ENCODE measurements around the gene LSS. TPM values are rescaled to one million over a fixed set of nuclear protein-coding genes. Genes with fewer than 3 reads are reported as not detected.
"Not testable (repeated sequence)": the region's sequence is repeated elsewhere in the genome, so short reads cannot be mapped to it uniquely, and the experiment has no call there.

LSS gene
- total RNA-seq, 2 donors from 2014 or later = 78.2 to 142 TPM

DNA sequence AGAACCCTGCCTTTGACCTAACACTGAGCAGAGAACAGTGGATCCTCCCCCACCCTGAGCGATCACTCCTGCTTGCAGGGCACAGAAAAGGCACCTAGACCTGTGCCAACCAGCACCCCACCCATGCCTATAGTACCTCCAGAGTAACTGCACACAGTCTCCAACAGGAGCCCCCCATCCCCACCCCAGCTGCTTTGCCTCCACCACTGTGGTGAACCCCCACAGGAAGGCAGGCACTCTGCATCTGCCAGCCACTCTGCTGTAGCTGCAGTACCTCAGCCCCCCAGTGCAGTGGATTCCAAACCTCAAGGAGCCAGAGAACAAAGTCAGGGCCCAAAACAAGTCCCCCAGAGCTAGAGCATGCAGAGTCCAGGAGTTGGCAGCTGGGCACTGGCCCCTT lies 55.0 kb downstream of the LSS start:
- Histone ChIP-seq H3K4me1 (no peaks in the 10 kb centered on the region), H3K27me3 (no peaks in the 10 kb centered on the region), H3K4me3 (no peak overlapping the region), H3K27ac (no peak overlapping the region), H3K36me3 (no peaks in the 10 kb centered on the region), H3K9me3 (no peaks in the 10 kb centered on the region), H3K9ac (ENCODE audit: low read depth in 2 of 2, low read length in 2 of 2) (no peak overlapping the region)
- no peak for DNase-seq
- TF ChIP-seq, protein P1, sequence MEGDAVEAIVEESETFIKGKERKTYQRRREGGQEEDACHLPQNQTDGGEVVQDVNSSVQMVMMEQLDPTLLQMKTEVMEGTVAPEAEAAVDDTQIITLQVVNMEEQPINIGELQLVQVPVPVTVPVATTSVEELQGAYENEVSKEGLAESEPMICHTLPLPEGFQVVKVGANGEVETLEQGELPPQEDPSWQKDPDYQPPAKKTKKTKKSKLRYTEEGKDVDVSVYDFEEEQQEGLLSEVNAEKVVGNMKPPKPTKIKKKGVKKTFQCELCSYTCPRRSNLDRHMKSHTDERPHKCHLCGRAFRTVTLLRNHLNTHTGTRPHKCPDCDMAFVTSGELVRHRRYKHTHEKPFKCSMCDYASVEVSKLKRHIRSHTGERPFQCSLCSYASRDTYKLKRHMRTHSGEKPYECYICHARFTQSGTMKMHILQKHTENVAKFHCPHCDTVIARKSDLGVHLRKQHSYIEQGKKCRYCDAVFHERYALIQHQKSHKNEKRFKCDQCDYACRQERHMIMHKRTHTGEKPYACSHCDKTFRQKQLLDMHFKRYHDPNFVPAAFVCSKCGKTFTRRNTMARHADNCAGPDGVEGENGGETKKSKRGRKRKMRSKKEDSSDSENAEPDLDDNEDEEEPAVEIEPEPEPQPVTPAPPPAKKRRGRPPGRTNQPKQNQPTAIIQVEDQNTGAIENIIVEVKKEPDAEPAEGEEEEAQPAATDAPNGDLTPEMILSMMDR (IDR thresholded peaks at IDR 0.05) = no peak
- intact Hi-C loops (cut with DNase I) = no loop called here

DNA sequence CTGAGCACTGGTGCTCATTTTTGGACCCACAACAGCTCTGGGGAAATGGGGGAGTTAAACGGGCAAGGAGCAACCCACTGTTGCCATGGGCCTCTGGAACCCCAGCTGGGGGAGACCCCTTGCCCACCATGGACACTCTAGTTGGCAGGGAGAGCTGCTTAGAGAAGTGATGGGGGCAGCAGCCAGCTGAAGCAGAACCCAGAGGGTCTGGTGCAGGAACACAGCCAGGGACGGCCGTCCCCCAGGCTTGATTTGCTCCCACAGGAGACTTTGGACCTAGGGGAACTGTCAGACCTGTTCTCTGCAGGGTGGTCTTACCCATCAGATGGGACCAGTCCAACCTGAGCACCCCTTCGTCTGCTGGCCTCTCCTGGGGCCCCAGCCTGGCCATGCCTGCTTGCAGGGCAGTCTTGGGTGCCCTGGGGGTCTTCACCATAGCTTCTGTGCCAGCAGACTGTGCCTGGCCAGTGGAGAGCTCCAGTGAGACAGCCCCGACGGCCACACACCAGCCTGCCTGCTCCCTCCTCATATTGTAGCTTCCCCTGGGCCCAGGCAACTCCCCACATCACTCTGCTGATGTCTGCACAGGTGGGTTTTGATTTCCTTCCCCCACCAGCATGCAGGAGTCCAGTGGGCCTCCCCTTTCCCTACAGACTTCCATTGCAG lies 55.6 kb downstream of the LSS start:
- Histone ChIP-seq H3K9me3 (no peaks in the 10 kb centered on the region), H3K9ac (ENCODE audit: low read depth in 2 of 2, low read length in 2 of 2) (no peak overlapping the region), H3K4me1 (no peaks in the 10 kb centered on the region), H3K27me3 (no peaks in the 10 kb centered on the region), H3K36me3 (no peaks in the 10 kb centered on the region), H3K27ac (no peak overlapping the region), H3K4me3 (no peak overlapping the region)
- intact Hi-C loops (cut with DNase I) = no loop called here
- TF ChIP-seq, protein P1 (IDR thresholded peaks at IDR 0.05) = no peak
- peak; percentile 12 for DNase-seq

DNA sequence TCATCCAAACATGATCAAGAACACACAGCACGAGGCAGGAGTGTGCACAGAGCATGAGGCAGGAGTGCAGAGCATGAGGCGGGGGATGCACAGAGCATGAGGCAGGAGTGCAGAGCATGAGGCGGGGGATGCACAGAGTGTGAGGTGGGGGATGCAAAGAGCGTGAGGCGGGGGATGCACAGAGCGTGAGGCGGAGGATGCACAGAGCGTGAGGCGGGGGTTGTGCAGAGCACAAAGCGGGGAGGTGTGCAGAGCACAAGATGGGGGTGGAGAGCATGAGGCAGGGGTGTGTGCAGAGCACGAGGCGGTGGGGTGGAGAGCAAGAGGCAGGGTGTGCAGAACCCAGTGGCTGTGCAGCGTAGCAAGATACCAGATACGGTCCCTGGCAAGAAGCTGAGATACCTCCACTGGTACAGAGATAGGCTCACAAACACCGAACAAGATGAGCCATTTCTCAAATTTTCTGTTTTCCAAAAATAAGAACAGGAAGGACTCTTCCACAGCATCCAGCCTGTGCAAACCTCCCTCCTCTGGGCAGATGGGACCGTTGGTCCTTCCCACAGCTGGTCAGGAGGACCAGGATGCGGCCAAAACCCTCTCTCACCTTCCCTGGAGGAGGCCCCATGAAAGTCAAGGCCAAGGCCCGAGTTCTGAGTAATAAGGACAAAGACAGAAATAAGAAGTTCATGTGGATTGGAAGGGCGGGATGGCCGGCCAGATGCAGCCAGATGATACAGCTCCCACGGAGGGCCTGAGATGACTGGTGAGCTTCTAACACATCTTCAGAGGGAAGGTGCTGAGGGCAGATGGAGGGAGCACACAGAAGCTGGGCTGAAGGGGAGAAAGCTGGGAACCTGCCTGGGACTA lies 56.3 kb downstream of the LSS start:
- Histone ChIP-seq H3K36me3 (no peaks in the 10 kb centered on the region), H3K9ac (ENCODE audit: low read depth in 2 of 2, low read length in 2 of 2) (no peak overlapping the region), H3K27ac (no peak overlapping the region), H3K4me3 (no peak overlapping the region), H3K27me3 (no peaks in the 10 kb centered on the region), H3K4me1 (no peaks in the 10 kb centered on the region), H3K9me3 (no peaks in the 10 kb centered on the region)
- DNase-seq = peak; percentile 12
- intact Hi-C loops (cut with DNase I) = no loop called here
- TF ChIP-seq, protein P1 (IDR thresholded peaks at IDR 0.05) = no peak

DNA sequence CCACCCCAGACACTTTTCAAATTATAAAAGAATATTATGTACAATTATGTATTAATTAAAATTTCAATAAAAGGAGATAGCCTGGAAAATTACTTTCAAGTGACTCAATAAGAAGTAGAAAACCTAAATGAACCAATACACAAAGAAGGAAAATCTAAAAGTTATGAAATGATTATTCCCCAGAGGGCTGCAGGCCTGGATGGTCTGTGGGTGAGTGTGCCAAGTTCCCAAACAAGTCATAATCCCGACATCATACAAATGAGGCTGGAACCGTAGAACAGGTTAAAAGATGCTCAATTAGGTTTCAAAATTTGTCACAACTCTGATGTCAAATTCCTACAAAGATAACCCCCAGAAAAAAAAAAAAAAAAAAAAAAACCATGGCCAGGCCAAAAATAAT lies 57.0 kb downstream of the LSS start:
- no peak overlapping the region for H3K9ac ChIP-seq (ENCODE audit: low read depth in 2 of 2, low read length in 2 of 2)
- no peak overlapping the region for H3K4me3 ChIP-seq
- no peaks in the 10 kb centered on the region for H3K36me3 ChIP-seq
- TF ChIP-seq, protein P1 (IDR thresholded peaks at IDR 0.05) = no peak
- no peaks in the 10 kb centered on the region for H3K9me3 ChIP-seq
- no peak for DNase-seq
- H3K4me1 ChIP-seq = no peaks in the 10 kb centered on the region
- intact Hi-C loops (cut with DNase I) = no loop called here
- H3K27me3 ChIP-seq = no peaks in the 10 kb centered on the region
- H3K27ac ChIP-seq = no peak overlapping the region

DNA sequence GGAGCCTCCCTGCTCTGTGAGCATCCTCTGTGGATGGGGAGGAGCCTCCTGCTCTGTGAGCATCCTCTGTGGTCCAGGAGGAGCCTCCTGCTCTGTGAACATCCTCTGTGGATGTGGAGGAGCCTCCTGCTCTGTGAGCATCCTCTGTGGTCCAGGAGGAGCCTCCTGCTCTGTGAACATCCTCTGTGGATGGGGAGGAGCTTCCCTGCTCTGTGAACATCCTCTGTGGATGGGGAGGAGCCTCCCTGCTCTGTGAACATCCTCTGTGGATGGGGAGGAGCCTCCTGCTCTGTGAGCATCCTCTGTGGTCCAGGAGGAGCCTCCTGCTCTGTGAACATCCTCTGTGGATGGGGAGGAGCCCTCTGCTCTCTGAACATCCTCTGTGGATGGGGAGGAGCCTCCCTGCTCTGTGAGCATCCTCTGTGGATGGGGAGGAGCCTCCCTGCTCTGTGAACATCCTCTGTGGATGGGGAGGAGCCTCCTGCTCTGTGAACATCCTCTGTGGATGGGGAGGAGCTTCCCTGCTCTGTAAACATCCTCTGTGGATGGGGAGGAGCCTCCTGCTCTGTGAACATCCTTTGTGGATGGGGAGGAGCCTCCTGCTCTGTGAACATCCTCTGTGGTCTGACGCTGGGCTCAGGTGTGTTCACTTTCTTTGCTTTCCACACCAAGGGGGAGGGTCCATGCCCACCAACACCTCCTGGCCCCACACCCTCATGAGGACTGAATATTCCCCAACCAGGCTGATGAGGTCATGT lies 58.0 kb downstream of the LSS start:
- H3K4me1 ChIP-seq; H3K9me3 ChIP-seq; DNase-seq; H3K9ac ChIP-seq (ENCODE audit: low read depth in 2 of 2, low read length in 2 of 2); H3K27me3 ChIP-seq; H3K36me3 ChIP-seq; H3K27ac ChIP-seq; intact Hi-C loops (cut with DNase I); H3K4me3 ChIP-seq: not testable (repeated sequence)

All from colonic mucosa (tissue), 4 donors.